ENCODE data around the gene ROS1. TPM values are rescaled to one million over a fixed set of nuclear protein-coding genes. Genes with fewer than 3 reads are reported as not detected.
A peak's percentile ranks its signal among the peaks of the same experiment; 100 is the strongest.

The ROS1 gene
- total and polyA plus RNA-seq, 2 donors (not counting 1 experiment from before 2014, with no cell fraction given): under 0.01 to 0.01 TPM

DNA sequence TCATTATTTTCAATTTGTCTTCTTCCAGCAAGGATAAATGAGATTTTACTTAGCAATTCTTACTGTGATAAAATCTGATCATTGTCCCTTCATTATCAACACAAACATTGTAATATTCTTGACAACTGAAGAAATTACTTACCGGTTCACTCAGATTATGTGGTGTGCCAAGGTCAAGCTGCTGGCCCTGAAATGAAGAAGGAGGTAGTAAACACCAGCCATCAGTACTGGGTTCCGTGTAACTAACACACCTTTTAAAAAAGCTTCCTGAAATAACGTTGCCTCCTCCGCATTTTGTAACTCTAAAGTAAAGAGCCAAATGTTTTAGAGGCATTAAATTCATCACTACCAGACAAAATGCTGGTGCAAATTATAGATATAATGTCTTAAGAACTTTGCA is 7.4 kb downstream of the ROS1 start:
- H3K9me3 ChIP-seq (ENCODE audit: control insufficient read depth, insufficient read depth, low read depth, low read length): no peaks in the 10 kb centered on the region
- H3K27ac ChIP-seq (ENCODE audit: insufficient read depth, low read length): no peak overlapping the region
- no peaks in the 10 kb centered on the region for H3K27me3 ChIP-seq (ENCODE audit: control insufficient read depth, insufficient read depth, low read length)
- TF ChIP-seq, protein P1, sequence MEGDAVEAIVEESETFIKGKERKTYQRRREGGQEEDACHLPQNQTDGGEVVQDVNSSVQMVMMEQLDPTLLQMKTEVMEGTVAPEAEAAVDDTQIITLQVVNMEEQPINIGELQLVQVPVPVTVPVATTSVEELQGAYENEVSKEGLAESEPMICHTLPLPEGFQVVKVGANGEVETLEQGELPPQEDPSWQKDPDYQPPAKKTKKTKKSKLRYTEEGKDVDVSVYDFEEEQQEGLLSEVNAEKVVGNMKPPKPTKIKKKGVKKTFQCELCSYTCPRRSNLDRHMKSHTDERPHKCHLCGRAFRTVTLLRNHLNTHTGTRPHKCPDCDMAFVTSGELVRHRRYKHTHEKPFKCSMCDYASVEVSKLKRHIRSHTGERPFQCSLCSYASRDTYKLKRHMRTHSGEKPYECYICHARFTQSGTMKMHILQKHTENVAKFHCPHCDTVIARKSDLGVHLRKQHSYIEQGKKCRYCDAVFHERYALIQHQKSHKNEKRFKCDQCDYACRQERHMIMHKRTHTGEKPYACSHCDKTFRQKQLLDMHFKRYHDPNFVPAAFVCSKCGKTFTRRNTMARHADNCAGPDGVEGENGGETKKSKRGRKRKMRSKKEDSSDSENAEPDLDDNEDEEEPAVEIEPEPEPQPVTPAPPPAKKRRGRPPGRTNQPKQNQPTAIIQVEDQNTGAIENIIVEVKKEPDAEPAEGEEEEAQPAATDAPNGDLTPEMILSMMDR (conservative IDR thresholded peaks at IDR 0.05 in 1 of 2, IDR thresholded peaks at IDR 0.05 in 1 of 2; ENCODE audit: low read depth in 1 of 2, low read length in 2 of 2): no peak
- TF ChIP-seq EZH2 (IDR thresholded peaks at IDR 0.05; ENCODE audit: low read length, missing control alignments): no peak
- H3K36me3 ChIP-seq (ENCODE audit: control insufficient read depth, insufficient read depth, low read length): no peaks in the 10 kb centered on the region
- no peak overlapping the region for H2AFZ ChIP-seq (ENCODE audit: low read length)
- no peaks in the 10 kb centered on the region for H3K4me1 ChIP-seq (ENCODE audit: control insufficient read depth, extremely low read depth, insufficient read depth, low read length)
- no peak for DNase-seq (ENCODE audit: low read depth in 2 of 2)
- H3K4me3 ChIP-seq (replicated peaks in 1 of 4; ENCODE audit: control extremely low read depth in 1 of 4, insufficient read depth in 1 of 4, low read depth in 3 of 4, low read length in 4 of 4): no peak overlapping the region
- H3K9ac ChIP-seq (ENCODE audit: insufficient read depth, low read length): no peak overlapping the region
- no peaks in the 10 kb centered on the region for H4K20me1 ChIP-seq (ENCODE audit: control insufficient read depth, extremely low read depth, insufficient read depth, low read length)
- no peaks in the 10 kb centered on the region for H3K79me2 ChIP-seq (ENCODE audit: control insufficient read depth, insufficient read depth, low read length)
- no peak overlapping the region for H3K4me2 ChIP-seq (ENCODE audit: extremely low read depth, insufficient read depth, low read length)

DNA sequence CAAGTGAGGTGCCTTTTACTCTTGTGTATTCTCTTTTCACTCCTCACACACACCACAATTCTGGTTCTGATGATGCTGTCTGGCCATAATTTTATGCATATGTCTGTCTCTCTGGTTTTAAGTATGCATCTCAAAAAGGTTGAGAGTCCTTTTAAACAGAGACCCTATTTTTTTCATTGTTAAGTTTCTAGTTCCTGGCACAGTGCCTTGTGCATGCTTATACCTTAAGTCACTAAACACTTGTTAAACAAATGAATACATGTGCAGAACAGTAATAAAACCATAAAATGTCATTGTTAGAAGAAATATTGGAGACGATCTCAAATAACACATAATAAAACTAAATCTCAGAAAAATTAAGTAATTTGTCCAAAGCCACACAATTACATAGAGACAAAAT is 7.9 kb downstream of the ROS1 start:
- no peak overlapping the region for H3K27ac ChIP-seq (ENCODE audit: insufficient read depth, low read length)
- H4K20me1 ChIP-seq (ENCODE audit: control insufficient read depth, extremely low read depth, insufficient read depth, low read length): no peaks in the 10 kb centered on the region
- peak in 1 of 2 donors; percentile 51 for DNase-seq (ENCODE audit: low read depth in 2 of 2)

DNA sequence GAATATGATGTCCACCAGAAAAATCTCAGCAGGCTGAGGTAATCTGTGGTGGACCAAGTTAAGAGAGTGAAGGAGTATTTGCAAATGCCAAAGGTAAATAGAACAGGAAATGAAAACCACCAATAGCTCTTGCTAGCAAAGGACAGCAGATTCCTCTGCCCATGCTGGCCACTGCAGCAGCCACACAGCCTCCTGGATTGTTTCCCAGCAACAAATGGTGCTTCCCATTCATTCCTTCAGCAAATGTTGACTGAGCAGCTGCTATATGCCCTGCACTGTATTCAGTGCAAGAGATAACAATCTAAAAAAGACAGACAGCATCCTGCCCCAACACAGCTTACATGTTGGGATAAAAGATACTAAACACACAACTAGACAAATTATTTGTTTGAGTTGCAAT is 11.0 kb downstream of the ROS1 start:
- no peaks in the 10 kb centered on the region for H3K4me1 ChIP-seq (ENCODE audit: control insufficient read depth, extremely low read depth, insufficient read depth, low read length)
- H3K27me3 ChIP-seq (ENCODE audit: control insufficient read depth, insufficient read depth, low read length): no peaks in the 10 kb centered on the region
- H3K36me3 ChIP-seq (ENCODE audit: control insufficient read depth, insufficient read depth, low read length): no peaks in the 10 kb centered on the region
- no peaks in the 10 kb centered on the region for H3K9me3 ChIP-seq (ENCODE audit: control insufficient read depth, insufficient read depth, low read depth, low read length)
- H2AFZ ChIP-seq (ENCODE audit: low read length): no peak overlapping the region
- TF ChIP-seq EZH2 (IDR thresholded peaks at IDR 0.05; ENCODE audit: low read length, missing control alignments): no peak
- TF ChIP-seq, protein P1 (conservative IDR thresholded peaks at IDR 0.05 in 1 of 2, IDR thresholded peaks at IDR 0.05 in 1 of 2; ENCODE audit: low read depth in 1 of 2, low read length in 2 of 2): no peak
- no peak overlapping the region for H3K4me3 ChIP-seq (replicated peaks in 1 of 4; ENCODE audit: control extremely low read depth in 1 of 4, insufficient read depth in 1 of 4, low read depth in 3 of 4, low read length in 4 of 4)
- DNase-seq (ENCODE audit: low read depth in 2 of 2): peak in 1 of 2 donors; percentile 82
- no peaks in the 10 kb centered on the region for H3K79me2 ChIP-seq (ENCODE audit: control insufficient read depth, insufficient read depth, low read length)
- H3K9ac ChIP-seq (ENCODE audit: insufficient read depth, low read length): no peak overlapping the region
- H3K4me2 ChIP-seq (ENCODE audit: extremely low read depth, insufficient read depth, low read length): no peak overlapping the region
- H4K20me1 ChIP-seq (ENCODE audit: control insufficient read depth, extremely low read depth, insufficient read depth, low read length): no peaks in the 10 kb centered on the region
- no peak overlapping the region for H3K27ac ChIP-seq (ENCODE audit: insufficient read depth, low read length)

More for the DNA sequence above, 7.9 kb downstream of the ROS1 start:
- Histone ChIP-seq H3K36me3 (ENCODE audit: control insufficient read depth, insufficient read depth, low read length) (no peaks in the 10 kb centered on the region), H2AFZ (ENCODE audit: low read length) (no peak overlapping the region), H3K9ac (ENCODE audit: insufficient read depth, low read length) (no peak overlapping the region), H3K79me2 (ENCODE audit: control insufficient read depth, insufficient read depth, low read length) (no peaks in the 10 kb centered on the region), H3K9me3 (ENCODE audit: control insufficient read depth, insufficient read depth, low read depth, low read length) (no peaks in the 10 kb centered on the region), H3K4me3 (replicated peaks in 1 of 4; ENCODE audit: control extremely low read depth in 1 of 4, insufficient read depth in 1 of 4, low read depth in 3 of 4, low read length in 4 of 4) (no peak overlapping the region), H3K4me1 (ENCODE audit: control insufficient read depth, extremely low read depth, insufficient read depth, low read length) (no peaks in the 10 kb centered on the region), H3K27me3 (ENCODE audit: control insufficient read depth, insufficient read depth, low read length) (no peaks in the 10 kb centered on the region), H3K4me2 (ENCODE audit: extremely low read depth, insufficient read depth, low read length) (no peak overlapping the region)
- no peak for TF ChIP-seq EZH2 (IDR thresholded peaks at IDR 0.05; ENCODE audit: low read length, missing control alignments)
- TF ChIP-seq, protein P1 (conservative IDR thresholded peaks at IDR 0.05 in 1 of 2, IDR thresholded peaks at IDR 0.05 in 1 of 2; ENCODE audit: low read depth in 1 of 2, low read length in 2 of 2): no peak
